ENCODE measurements around the gene HECW1.

The HECW1 gene

DNA sequence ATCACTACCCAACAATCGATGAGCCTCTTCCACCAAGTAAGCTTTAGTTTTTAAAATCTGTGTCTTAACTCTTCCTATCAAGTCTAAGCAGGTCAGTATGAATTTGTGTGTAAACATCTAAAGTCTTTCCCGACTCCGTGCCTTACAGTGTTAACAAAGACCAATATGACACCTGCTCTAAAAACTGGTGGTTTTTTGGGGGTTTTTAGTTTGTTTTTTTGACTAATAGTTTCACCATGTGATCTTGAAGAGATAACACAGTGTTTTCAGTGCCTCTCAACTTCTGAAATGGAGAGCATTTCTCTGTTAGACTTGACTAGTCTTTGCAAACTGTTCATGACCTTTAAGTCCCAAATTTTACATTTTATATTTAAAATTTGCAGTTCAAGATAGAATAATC is 338.4 kb downstream of the HECW1 start:
- no peak for DNase-seq (ENCODE audit: low read depth)
- no peak overlapping the region for H3K4me3 ChIP-seq (ENCODE audit: low read length)
- TF ChIP-seq, protein P1, sequence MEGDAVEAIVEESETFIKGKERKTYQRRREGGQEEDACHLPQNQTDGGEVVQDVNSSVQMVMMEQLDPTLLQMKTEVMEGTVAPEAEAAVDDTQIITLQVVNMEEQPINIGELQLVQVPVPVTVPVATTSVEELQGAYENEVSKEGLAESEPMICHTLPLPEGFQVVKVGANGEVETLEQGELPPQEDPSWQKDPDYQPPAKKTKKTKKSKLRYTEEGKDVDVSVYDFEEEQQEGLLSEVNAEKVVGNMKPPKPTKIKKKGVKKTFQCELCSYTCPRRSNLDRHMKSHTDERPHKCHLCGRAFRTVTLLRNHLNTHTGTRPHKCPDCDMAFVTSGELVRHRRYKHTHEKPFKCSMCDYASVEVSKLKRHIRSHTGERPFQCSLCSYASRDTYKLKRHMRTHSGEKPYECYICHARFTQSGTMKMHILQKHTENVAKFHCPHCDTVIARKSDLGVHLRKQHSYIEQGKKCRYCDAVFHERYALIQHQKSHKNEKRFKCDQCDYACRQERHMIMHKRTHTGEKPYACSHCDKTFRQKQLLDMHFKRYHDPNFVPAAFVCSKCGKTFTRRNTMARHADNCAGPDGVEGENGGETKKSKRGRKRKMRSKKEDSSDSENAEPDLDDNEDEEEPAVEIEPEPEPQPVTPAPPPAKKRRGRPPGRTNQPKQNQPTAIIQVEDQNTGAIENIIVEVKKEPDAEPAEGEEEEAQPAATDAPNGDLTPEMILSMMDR (conservative IDR thresholded peaks at IDR 0.05; ENCODE audit: low read length), result no peak

DNA sequence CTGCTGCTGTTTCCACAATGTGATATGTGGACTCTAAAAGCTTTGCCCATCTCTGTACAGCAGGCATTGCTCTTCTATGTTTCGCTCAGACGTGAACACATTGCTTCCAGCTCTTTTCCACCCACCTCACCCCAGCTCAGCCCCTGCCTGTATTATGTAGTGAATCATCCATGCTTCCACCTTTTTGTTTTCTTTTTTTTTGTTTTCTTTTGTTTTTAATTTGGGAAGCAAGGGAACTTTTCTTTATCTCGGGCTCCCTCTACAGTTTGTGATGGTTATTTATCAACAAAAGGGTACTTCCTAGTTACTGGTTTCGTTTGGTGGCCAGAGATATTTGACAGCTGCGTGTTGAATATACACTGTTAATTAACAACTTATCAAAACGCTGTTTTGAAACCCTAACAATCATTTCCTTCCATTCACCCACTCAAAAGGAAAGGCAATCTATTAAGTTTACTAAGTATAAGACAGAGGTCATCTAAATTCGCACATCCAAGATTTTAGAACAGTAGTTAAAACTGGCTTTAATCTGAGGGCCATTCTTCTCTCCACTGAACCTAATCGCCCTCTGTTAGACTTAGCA is 342.6 kb downstream of the HECW1 start:
- peak; percentile 58 for DNase-seq (ENCODE audit: low read depth)
- H3K4me3 ChIP-seq (ENCODE audit: low read length), result peak overlapping the region; percentile 5; the same call in 1 of the 2 replicates

DNA sequence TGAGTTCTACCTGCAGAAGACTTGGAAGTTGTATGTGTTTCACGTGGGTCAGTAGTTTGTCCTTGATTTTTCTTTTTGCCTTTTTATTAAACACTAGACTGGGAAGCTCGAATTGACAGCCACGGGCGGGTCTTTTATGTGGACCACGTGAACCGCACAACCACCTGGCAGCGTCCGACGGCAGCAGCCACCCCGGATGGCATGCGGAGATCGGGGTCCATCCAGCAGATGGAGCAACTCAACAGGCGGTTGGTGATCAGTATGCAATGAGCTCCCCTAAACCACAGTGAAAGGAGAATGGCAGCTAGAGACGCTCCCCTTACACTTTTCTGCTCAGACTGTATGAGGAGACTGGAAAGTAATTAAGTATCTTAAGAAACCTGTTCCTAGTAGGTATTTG is 343.8 kb downstream of the HECW1 start:
- TF ChIP-seq, protein P1 (conservative IDR thresholded peaks at IDR 0.05; ENCODE audit: low read length), result no peak
- H3K4me3 ChIP-seq (ENCODE audit: low read length), result no peak overlapping the region
- DNase-seq (ENCODE audit: low read depth), result no peak

More for the DNA sequence above, 342.6 kb downstream of the HECW1 start:
- TF ChIP-seq, protein P1 (conservative IDR thresholded peaks at IDR 0.05; ENCODE audit: low read length), result peak; percentile 66

DNA sequence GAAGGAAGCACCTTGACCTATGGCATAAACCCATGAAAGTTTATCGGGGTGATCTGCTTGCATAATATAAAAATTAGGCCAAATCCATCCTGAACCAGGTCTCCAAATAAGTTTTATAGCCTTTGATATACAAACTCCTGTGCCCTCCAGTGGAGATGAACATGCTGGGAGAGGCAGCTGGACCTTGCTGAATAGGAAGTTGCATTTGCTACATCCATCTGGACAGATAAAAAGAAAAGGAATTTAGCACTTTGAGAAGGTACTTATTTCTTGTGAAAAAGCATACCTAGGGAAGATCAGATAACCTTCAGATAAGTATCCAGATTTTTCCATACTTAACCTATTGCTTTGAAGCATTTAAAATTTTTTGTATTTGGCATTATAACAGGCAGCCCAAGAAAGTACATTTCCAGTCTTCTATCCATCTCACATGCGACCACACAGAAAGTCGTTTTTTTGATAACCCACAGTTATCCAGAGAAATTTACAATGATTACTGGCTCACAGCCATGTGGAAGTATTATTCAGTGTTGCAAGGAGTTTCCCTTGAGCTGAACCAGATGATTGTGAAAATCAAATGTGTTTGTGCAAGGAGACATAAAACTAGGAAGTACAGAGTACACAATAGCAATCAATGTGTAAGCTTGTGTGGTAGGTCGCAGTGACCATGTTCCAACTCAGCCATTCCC is 346.0 kb downstream of the HECW1 start:
- no peak for DNase-seq (ENCODE audit: low read depth)
- no peak overlapping the region for H3K4me3 ChIP-seq (ENCODE audit: low read length)
- TF ChIP-seq, protein P1 (conservative IDR thresholded peaks at IDR 0.05; ENCODE audit: low read length), result no peak

GRCh38 chr7:43459019-43459337 is 346.5 kb downstream of the HECW1 start:
- H3K4me3 ChIP-seq (ENCODE audit: low read length), result no peak overlapping the region
- no peak for DNase-seq (ENCODE audit: low read depth)
- TF ChIP-seq, protein P1 (conservative IDR thresholded peaks at IDR 0.05; ENCODE audit: low read length), result no peak

DNA sequence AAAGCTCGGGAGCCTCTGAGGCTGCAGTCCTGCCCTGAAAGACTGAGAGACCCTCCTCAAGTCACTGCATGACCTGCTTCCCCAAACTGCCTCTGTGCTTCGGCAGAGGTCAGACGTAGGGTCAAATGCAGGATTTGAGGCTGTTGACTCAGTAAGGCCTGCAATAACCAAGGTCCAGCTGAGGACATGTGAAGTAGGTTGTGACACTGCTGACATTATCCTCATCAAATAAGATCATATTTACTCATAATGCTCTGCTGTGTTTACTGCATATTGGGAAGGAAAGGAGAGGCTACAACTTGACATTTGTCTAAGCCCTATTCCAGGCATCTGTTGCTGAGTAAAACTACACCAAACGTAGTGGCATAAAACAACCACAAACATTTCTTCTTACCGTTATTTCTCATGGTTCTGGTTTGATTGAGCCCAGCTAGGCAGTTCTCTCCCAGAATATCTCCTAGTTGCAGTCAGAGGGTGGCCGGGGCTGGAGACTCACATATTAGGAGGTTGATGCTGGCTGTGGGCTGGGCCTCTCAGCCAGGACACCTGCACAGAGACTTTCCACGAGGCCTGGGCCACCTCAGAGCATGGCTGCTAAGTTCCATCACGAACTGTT is 348.4 kb downstream of the HECW1 start:
- TF ChIP-seq, protein P1 (conservative IDR thresholded peaks at IDR 0.05; ENCODE audit: low read length), result no peak
- H3K4me3 ChIP-seq (ENCODE audit: low read length), result no peak overlapping the region
- no peak for DNase-seq (ENCODE audit: low read depth)

Measured in AG10803 (cell line).